AG04450 (cell line): Measurements from ENCODE around the gene NPTX1. TPM values are rescaled to one million over a fixed set of nuclear protein-coding genes. Genes with fewer than 3 reads are reported as not detected.

Experiments
- CTCF ChIA-PET: fragments of 300-600, 350-600 bp; formaldehyde crosslinking; extraction: SDS; loops from one replicate; lab custom pipeline; 2022; ENCODE audit warnings: antibody characterized with exemption, inconsistent platforms; lab: Charles Lee
- POLR2A ChIA-PET: fragments of 350-600 bp; formaldehyde crosslinking; extraction: SDS; loops from one replicate; lab custom pipeline; 2021; ENCODE audit warnings: antibody characterized with exemption, inconsistent platforms; lab: Yijun Ruan, JAX
- DNase-seq: peaks from one replicate; pipeline ENCODE4 v3.0.0-alpha.2; 2011; ENCODE audit warnings: low read depth, low spot score
- H3K27ac ChIP-seq: one replicate; pipeline ENCODE4 v1.5.1; 2012; ENCODE audit warnings: low read depth, low read length, control low read depth
- H3K27me3 ChIP-seq: one replicate; pipeline ENCODE4 v1.6.0; 2012; ENCODE audit warnings: low read length; ENCODE audit not compliant: control insufficient read depth, insufficient read depth
- H3K4me3 ChIP-seq: 2 replicates; pipeline ENCODE4 v1.5.1; 2011; ENCODE audit warnings: mild to moderate bottlenecking, low read depth, low read length, control low read depth
- H3K9me3 ChIP-seq: 2 replicates; pipeline ENCODE4 v1.5.1; 2012; ENCODE audit warnings: low read length; ENCODE audit not compliant: control insufficient read depth, insufficient read depth
- CTCF ChIP-seq: IDR thresholded peaks from 2 replicates; pipeline ENCODE4 v1.5.1; 2011; ENCODE audit warnings: low read depth, low read length, control low read depth, inconsistent platforms
- polyA plus RNA-seq: library from polyadenylated mRNA; depleted of rRNA; stranded (reverse); fragments of >200 nt; gene quantifications from 2 replicates; pipeline ENCODE4 v1.2.3, GENCODE V29; 2011

Gene NPTX1
- polyA plus RNA-seq, 1 experiment, result 6.5 TPM

- ChIA-PET POLR2A (no interaction called here), CTCF (no interaction called here)
- Histone ChIP-seq H3K27me3 (peaks cover 25% of the 10 kb centered on the region), H3K27ac (no peak overlapping the region), H3K4me3 (no peak overlapping the region), H3K9me3 (no peaks in the 10 kb centered on the region; the same call in 1 of the 2 replicates)
- no peak for TF ChIP-seq CTCF
- no peak for DNase-seq
Observed at GRCh38 chr17:80445726-80446110, 30.7 kb downstream of the NPTX1 start.

- TF ChIP-seq CTCF, result no peak
- POLR2A ChIA-PET, result no interaction called here
- CTCF ChIA-PET, result interaction anchor here (1.4 kb wide), 1 partner anchor 18 kb away, joined by 3 read pairs; no protein-coding TSS in a partner anchor
- no peaks in the 10 kb centered on the region; the same call in 1 of the 2 replicates for H3K9me3 ChIP-seq
- no peak overlapping the region for H3K27ac ChIP-seq
- peaks cover 25% of the 10 kb centered on the region for H3K27me3 ChIP-seq
- no peak overlapping the region for H3K4me3 ChIP-seq
- DNase-seq, result no peak
Observed at GRCh38 chr17:80445007-80445725, 31.2 kb downstream of the NPTX1 start.

GRCh38 chr17:80444644-80444979, 31.8 kb downstream of the NPTX1 start:
- DNase-seq, result no peak
- Histone ChIP-seq H3K4me3 (no peak overlapping the region), H3K9me3 (no peaks in the 10 kb centered on the region; the same call in 1 of the 2 replicates), H3K27ac (no peak overlapping the region), H3K27me3 (peaks cover 25% of the 10 kb centered on the region)
- TF ChIP-seq CTCF, result no peak
- ChIA-PET POLR2A (no interaction called here), CTCF (interaction anchor here (1.4 kb wide), 1 partner anchor 18 kb away, joined by 3 read pairs; no protein-coding TSS in a partner anchor)

GRCh38 chr17:80443916-80444643, 32.3 kb downstream of the NPTX1 start:
- no peak for DNase-seq
- CTCF ChIA-PET, result interaction anchor here (1.4 kb wide), 1 partner anchor 17 kb away, joined by 3 read pairs; no protein-coding TSS in a partner anchor
- peaks cover 25% of the 10 kb centered on the region for H3K27me3 ChIP-seq
- H3K27ac ChIP-seq, result no peak overlapping the region
- H3K9me3 ChIP-seq, result no peaks in the 10 kb centered on the region; the same call in 1 of the 2 replicates
- no peak for TF ChIP-seq CTCF
- no peak overlapping the region for H3K4me3 ChIP-seq
- POLR2A ChIA-PET, result no interaction called here

GRCh38 chr17:80443498-80443897, 32.9 kb downstream of the NPTX1 start:
- H3K27ac ChIP-seq, result no peak overlapping the region
- POLR2A ChIA-PET, result no interaction called here
- peaks cover 28% of the 10 kb centered on the region for H3K27me3 ChIP-seq
- no peak for DNase-seq
- CTCF ChIA-PET, result interaction anchor here (1.1 kb wide), 1 partner anchor 16 kb away, joined by 3 read pairs; no protein-coding TSS in a partner anchor
- no peak overlapping the region for H3K4me3 ChIP-seq
- no peaks in the 10 kb centered on the region; the same call in 1 of the 2 replicates for H3K9me3 ChIP-seq
- no peak for TF ChIP-seq CTCF
